BLaER1 (cell line): ENCODE data around the gene WDR20.

Experiments used
- H3K27ac ChIP-seq: shearing (Covaris generic); formaldehyde crosslinking; 2 replicates; pipeline ENCODE4 v1.8.1; 2022
- H3K27me3 ChIP-seq: shearing (Covaris generic); formaldehyde crosslinking; 2 replicates; pipeline ENCODE4 v1.8.1; 2022
- H3K36me3 ChIP-seq: shearing (Covaris generic); formaldehyde crosslinking; 2 replicates; pipeline ENCODE4 v1.8.1; 2022
- H3K4me1 ChIP-seq: shearing (Covaris generic); formaldehyde crosslinking; 2 replicates; pipeline ENCODE4 v1.8.1; 2022
- H3K4me2 ChIP-seq: shearing (Covaris generic); formaldehyde crosslinking; 2 replicates; pipeline ENCODE4 v1.8.1; 2022
- H3K4me3 ChIP-seq: shearing (Covaris generic); formaldehyde crosslinking; 2 replicates; pipeline ENCODE4 v1.8.1; 2022
- H3K9ac ChIP-seq: shearing (Covaris generic); formaldehyde crosslinking; 2 replicates; pipeline ENCODE4 v1.8.1; 2022
- H3K9me3 ChIP-seq: shearing (Covaris generic); formaldehyde crosslinking; 2 replicates; pipeline ENCODE4 v1.8.1; 2022
- H4K20me1 ChIP-seq: shearing (Covaris generic); formaldehyde crosslinking; 2 replicates; pipeline ENCODE4 v1.8.1; 2022
- Cebpa-rat ChIP-seq: shearing (Covaris generic); IDR thresholded peaks from 2 replicates; pipeline ENCODE4 v1.8.1; 2022

Gene WDR20

GRCh38 chr14:102194856-102195255 is 55.2 kb downstream of the WDR20 start:
- H3K27me3 ChIP-seq, result no peaks in the 10 kb centered on the region
- H3K36me3 ChIP-seq, result peaks cover 48% of the 10 kb centered on the region
- H3K4me3 ChIP-seq, result no peak overlapping the region
- no peak overlapping the region for H3K9ac ChIP-seq
- H4K20me1 ChIP-seq, result peaks cover 99% of the 10 kb centered on the region
- no peak for TF ChIP-seq Cebpa-rat
- H3K4me1 ChIP-seq, result peaks cover 25% of the 10 kb centered on the region
- H3K27ac ChIP-seq, result no peak overlapping the region
- H3K4me2 ChIP-seq, result no peak overlapping the region
- no peaks in the 10 kb centered on the region for H3K9me3 ChIP-seq

GRCh38 chr14:102195446-102195845 is 55.7 kb downstream of the WDR20 start:
- Histone ChIP-seq H4K20me1 (peaks cover 99% of the 10 kb centered on the region), H3K4me2 (no peak overlapping the region), H3K27ac (no peak overlapping the region), H3K4me3 (no peak overlapping the region), H3K36me3 (peaks cover 48% of the 10 kb centered on the region), H3K9ac (no peak overlapping the region), H3K9me3 (no peaks in the 10 kb centered on the region), H3K27me3 (no peaks in the 10 kb centered on the region), H3K4me1 (peaks cover 29% of the 10 kb centered on the region)
- TF ChIP-seq Cebpa-rat, result no peak

- TF ChIP-seq Cebpa-rat, result no peak
- Histone ChIP-seq H3K27ac (no peak overlapping the region), H3K4me3 (no peak overlapping the region), H3K9ac (no peak overlapping the region), H3K36me3 (peaks cover 48% of the 10 kb centered on the region), H4K20me1 (peaks cover 99% of the 10 kb centered on the region), H3K9me3 (no peaks in the 10 kb centered on the region), H3K4me2 (no peak overlapping the region), H3K4me1 (peaks cover 30% of the 10 kb centered on the region), H3K27me3 (no peaks in the 10 kb centered on the region)
These were observed 56.6 kb downstream of the WDR20 start for GRCh38 chr14:102196039-102196901.

GRCh38 chr14:102196902-102197230 is 57.2 kb downstream of the WDR20 start:
- peaks cover 48% of the 10 kb centered on the region for H3K36me3 ChIP-seq
- no peak overlapping the region for H3K4me3 ChIP-seq
- H3K27ac ChIP-seq, result no peak overlapping the region
- H3K9me3 ChIP-seq, result no peaks in the 10 kb centered on the region
- TF ChIP-seq Cebpa-rat, result no peak
- peaks cover 99% of the 10 kb centered on the region for H4K20me1 ChIP-seq
- no peak overlapping the region for H3K9ac ChIP-seq
- no peak overlapping the region for H3K4me2 ChIP-seq
- H3K27me3 ChIP-seq, result no peaks in the 10 kb centered on the region
- peaks cover 36% of the 10 kb centered on the region for H3K4me1 ChIP-seq

GRCh38 chr14:102197317-102197853 is 57.7 kb downstream of the WDR20 start:
- peaks cover 41% of the 10 kb centered on the region for H3K4me1 ChIP-seq
- H3K9me3 ChIP-seq, result no peaks in the 10 kb centered on the region
- no peak for TF ChIP-seq Cebpa-rat
- H3K4me2 ChIP-seq, result no peak overlapping the region
- H4K20me1 ChIP-seq, result peaks cover 99% of the 10 kb centered on the region
- no peaks in the 10 kb centered on the region for H3K27me3 ChIP-seq
- H3K27ac ChIP-seq, result no peak overlapping the region
- no peak overlapping the region for H3K4me3 ChIP-seq
- H3K9ac ChIP-seq, result no peak overlapping the region
- H3K36me3 ChIP-seq, result peaks cover 48% of the 10 kb centered on the region

- no peaks in the 10 kb centered on the region for H3K27me3 ChIP-seq
- peaks cover 75% of the 10 kb centered on the region for H3K4me1 ChIP-seq
- peak overlapping the region; percentile 98 for H3K4me2 ChIP-seq
- no peaks in the 10 kb centered on the region for H3K9me3 ChIP-seq
- H3K36me3 ChIP-seq, result peaks cover 57% of the 10 kb centered on the region
- H3K4me3 ChIP-seq, result peak overlapping the region; percentile 47
- peaks cover 96% of the 10 kb centered on the region for H4K20me1 ChIP-seq
- peak overlapping the region; percentile 75 for H3K27ac ChIP-seq
- peak overlapping the region; percentile 67; the same call in 1 of the 2 replicates for H3K9ac ChIP-seq
- no peak for TF ChIP-seq Cebpa-rat
These were observed 61.1 kb downstream of the WDR20 start for GRCh38 chr14:102200690-102201352.

GRCh38 chr14:102201353-102201738 is 61.6 kb downstream of the WDR20 start:
- Histone ChIP-seq H3K9ac (peak overlapping the region; percentile 54; the same call in 1 of the 2 replicates), H4K20me1 (peaks cover 96% of the 10 kb centered on the region), H3K36me3 (peaks cover 57% of the 10 kb centered on the region), H3K27me3 (no peaks in the 10 kb centered on the region), H3K4me1 (peaks cover 81% of the 10 kb centered on the region), H3K4me2 (peak overlapping the region; percentile 98), H3K9me3 (no peaks in the 10 kb centered on the region), H3K4me3 (peak overlapping the region; percentile 47), H3K27ac (peak overlapping the region; percentile 75)
- TF ChIP-seq Cebpa-rat, result no peak

GRCh38 chr14:102201776-102202175 is 62.1 kb downstream of the WDR20 start:
- H3K4me2 ChIP-seq, result peak overlapping the region; percentile 98
- H3K4me3 ChIP-seq, result peak overlapping the region; percentile 47
- H3K36me3 ChIP-seq, result peaks cover 57% of the 10 kb centered on the region
- H3K27ac ChIP-seq, result peak overlapping the region; percentile 75
- TF ChIP-seq Cebpa-rat, result no peak
- peak overlapping the region; percentile 54; the same call in 1 of the 2 replicates for H3K9ac ChIP-seq
- no peaks in the 10 kb centered on the region for H3K9me3 ChIP-seq
- no peaks in the 10 kb centered on the region for H3K27me3 ChIP-seq
- peaks cover 85% of the 10 kb centered on the region for H3K4me1 ChIP-seq
- H4K20me1 ChIP-seq, result peaks cover 96% of the 10 kb centered on the region

- Histone ChIP-seq H4K20me1 (peaks cover 96% of the 10 kb centered on the region), H3K27ac (0 out of 2 replicates have a peak overlapping the region, but pooled peaks have one; percentile 10), H3K4me3 (no peak overlapping the region), H3K27me3 (no peaks in the 10 kb centered on the region), H3K4me2 (peak overlapping the region; percentile 98), H3K4me1 (peaks cover 90% of the 10 kb centered on the region), H3K9me3 (no peaks in the 10 kb centered on the region), H3K9ac (no peak overlapping the region), H3K36me3 (peaks cover 57% of the 10 kb centered on the region)
- no peak for TF ChIP-seq Cebpa-rat
These were observed 63.2 kb downstream of the WDR20 start for GRCh38 chr14:102202944-102203343.

- Histone ChIP-seq H3K9me3 (no peaks in the 10 kb centered on the region), H4K20me1 (peaks cover 97% of the 10 kb centered on the region), H3K36me3 (peaks cover 57% of the 10 kb centered on the region), H3K9ac (0 out of 2 replicates have a peak overlapping the region, but pooled peaks have one; percentile 34), H3K4me2 (peak overlapping the region; percentile 98), H3K4me3 (no peak overlapping the region), H3K27me3 (no peaks in the 10 kb centered on the region), H3K4me1 (peaks cover 88% of the 10 kb centered on the region), H3K27ac (0 out of 2 replicates have a peak overlapping the region, but pooled peaks have one; percentile 9)
- no peak for TF ChIP-seq Cebpa-rat
These were observed 63.7 kb downstream of the WDR20 start for GRCh38 chr14:102203382-102203781.
